DLD1 (cell line): Measurements from ENCODE around the gene PRKAR1B.

Source experiments
- in situ Hi-C: cut with HindIII; loops from 2 replicates; pipeline ENCODE4 v1.10.0; 2017; ENCODE audit warnings: low sequenced_read_pairs

PRKAR1B gene

DNA sequence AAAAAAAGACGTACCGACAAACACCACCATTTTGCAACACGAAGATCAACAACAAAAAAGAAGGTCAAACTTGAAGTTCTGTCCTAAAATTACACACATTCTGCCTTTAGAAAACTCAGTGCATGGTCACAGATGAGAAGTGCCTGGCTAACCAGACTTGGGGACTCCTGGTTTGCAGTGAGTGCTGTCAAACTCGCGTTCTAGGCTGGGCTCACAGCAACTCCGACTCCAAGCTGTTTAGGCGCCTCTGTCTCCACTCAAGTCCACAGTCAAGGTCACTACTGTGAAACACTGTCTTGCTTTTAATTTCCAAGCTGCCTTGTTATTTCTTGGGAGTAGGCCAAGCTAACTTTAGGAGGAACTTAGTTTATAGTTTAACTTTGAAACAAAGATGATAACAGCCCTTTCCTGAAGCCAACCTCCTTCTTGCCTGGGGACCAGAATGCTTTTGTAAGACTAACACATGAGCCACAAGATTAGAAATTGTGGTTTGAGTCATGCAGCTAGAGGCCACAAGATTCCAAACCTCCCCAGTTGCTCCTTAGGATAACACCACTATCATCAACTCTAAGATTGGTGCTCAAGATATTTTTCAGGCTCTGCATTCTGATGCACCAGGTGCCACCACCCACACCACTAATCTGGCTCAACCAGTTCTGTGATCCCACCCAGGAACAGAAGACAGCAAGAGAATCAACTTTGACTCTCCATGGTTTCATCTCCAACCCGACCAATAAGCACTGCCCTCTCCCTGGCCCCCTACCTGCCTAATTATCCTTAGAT lies 1.7 kb downstream of the PRKAR1B start:
- in situ Hi-C loops = no loop called here

DNA sequence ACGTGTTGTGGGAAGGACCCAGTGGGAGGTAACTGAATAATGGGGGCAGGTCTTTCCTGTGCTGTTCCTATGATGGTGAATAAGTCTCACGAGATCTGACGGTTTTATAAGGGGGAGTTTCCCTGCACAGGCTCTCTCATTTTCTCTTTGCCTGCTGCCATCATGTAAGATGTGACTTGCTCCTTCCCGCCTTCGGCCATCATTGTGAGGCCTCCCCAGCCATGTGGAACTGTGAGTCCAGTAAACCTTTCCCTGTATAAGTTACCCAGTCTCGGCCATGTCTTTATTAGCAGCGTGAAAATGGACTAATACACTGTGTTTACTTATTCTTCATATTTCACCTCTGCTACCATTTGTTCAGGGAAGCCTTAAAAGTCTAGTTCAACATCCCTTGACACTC lies 2.8 kb downstream of the PRKAR1B start:
- in situ Hi-C loops = no loop called here

DNA sequence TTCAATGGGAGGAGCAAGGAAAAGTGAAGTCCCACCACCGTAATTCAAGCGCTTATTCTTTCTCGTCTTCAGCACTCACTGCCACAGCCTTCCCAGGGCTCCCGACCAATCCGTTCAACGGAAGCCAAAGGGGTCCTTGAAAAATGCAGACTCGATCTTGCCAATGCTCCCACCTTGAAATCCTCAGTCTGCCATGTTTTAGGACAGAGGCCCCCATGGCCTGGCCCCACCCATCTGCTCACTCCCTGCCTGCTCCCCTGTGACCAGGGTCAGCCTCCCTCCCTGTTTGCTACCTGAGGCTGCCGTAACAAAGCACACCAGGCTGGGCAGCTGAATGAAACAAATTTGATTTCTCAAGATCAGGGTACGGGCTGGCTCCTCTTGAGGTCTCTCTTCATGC lies 3.5 kb downstream of the PRKAR1B start:
- in situ Hi-C loops = no loop called here

DNA sequence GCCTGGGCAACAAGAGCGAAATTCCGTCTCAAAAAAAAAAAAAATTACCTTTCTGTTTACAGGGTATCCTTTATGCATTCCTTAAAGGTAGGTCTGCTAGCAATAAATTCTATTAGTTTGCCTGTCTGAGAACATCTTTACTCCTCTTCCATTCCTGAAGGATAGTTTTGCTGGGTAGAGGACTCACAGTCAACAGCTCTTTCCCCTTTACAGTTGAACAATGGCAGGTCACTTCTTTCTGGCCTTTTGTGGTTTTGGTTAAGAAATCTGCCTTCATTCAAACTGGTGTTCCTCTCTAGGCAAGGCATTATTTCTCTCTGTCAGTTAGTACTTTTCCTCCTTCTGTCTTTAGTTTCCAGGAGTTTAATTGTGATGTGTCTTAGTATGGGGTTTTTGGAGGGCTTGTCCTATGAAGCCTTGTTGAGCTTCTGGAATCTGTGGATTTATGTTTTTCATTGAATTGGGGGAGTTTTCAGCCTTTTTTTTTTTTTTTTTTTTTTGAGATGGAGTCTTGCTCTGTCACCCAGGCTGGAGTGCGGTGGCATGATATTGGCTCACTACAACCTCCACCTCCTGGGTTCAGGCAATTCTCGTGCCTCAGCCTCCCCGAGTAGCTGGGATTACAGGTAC lies 5.3 kb downstream of the PRKAR1B start:
- in situ Hi-C loops = no loop called here

DNA sequence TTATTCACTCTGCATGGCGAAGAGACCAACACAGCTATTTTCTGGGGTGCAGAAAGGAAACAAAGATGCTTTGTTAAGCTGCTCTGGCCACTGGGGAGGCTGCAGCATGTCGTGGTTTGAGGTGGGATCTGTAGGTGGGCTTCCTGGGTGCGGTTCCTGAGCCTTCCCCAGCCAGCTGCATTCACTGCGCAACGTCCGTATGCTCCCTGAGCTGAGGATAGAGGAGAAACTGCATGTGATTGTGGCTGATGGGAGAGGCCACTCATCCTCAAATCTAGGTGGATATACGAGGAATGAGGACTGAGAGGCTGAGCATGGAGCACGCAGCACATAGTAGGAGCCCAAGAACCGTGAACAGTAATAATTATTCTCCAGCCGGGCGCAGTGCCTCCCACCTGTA lies 10.4 kb downstream of the PRKAR1B start:
- in situ Hi-C loops = no loop called here

DNA sequence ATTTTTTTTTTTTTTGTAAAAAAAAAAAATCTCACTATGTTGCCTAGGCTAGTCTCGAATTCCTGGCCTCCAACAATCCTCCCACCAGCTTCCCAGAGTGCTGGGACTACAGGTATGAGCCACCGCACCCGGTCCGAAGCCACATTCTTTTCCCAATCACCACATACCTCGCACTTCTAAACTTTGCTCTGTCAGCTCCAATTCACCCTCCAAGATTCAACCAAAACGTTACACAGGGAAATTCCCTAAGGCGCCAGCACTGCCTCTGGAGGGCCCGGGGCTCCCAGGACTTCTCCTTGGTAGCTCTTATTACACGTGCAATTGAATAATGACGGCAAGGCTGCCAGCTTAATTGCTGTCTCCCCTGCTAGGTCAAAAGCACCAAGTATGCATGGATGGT lies 10.9 kb downstream of the PRKAR1B start:
- in situ Hi-C loops = no loop called here

DNA sequence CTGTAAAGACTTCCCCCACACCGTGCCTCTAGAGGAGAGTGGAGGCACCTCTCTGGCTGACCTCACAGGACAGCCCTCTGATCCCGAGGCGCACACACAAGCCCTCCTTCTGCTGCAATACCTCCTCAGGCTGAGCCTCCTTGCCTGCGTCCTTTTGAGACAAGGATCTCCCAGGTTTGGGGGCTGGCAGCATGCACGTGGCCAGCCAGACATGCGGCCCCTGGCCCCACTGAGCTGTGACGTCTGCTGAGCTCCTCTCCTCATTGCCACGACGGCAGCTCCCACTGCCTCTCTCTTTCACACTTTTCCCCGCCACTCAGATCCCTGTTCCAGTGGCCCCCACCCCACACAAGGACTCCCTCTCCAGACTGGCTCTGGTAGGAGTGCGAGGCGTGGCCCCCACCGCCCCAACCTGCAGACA lies 12.8 kb downstream of the PRKAR1B start:
- in situ Hi-C loops = no loop called here

DNA sequence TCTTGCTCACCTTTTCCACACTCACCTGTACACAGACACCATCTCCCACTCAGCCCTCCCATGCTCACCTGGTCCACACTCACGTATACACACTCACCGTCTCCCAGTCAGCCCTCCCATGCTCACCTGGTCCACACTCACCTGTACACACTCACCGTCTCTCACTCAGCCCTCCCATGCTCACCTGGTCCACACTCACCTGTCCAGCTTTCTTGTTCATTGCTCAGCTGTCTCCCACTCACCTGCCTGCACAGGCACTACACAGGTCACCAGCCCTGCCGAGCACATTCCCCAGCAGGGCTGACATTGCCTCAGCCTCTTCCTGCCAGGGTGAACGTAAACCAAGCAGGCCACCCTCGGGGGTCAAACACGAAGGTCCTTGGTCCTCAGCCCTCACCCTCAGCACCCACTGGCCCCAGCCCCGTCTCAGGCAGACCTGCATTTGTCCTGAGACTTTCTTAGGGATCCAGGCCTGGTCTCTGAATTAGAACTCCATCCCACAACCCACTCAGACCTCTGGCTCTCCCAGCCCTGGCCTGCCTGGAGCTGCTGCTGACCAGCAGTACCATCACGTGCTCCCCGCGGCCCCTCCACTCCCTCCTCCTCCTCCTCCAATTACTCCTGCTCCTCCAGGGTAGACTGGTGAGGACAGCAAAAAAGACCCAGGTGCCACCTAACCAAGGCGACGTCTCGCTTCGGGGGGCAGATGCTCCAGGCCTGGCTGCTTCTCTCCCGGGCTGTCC lies 13.4 kb downstream of the PRKAR1B start:
- in situ Hi-C loops = no loop called here

DNA sequence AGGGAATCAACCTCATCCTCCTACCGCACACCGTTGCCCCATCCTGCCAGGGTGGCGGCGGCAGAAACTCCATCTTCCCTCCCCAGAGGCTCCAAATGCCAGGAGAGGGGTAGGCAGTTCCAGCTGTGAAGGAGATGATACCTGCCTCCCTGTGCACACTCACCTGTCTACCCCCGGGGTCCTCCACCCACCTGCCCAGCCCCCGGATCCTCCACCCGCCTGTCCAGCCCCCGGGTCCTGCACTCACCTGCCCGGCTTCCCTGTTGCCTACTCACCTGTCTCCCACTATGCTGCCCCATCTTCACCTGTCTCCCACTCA lies 14.0 kb downstream of the PRKAR1B start:
- in situ Hi-C loops = no loop called here

DNA sequence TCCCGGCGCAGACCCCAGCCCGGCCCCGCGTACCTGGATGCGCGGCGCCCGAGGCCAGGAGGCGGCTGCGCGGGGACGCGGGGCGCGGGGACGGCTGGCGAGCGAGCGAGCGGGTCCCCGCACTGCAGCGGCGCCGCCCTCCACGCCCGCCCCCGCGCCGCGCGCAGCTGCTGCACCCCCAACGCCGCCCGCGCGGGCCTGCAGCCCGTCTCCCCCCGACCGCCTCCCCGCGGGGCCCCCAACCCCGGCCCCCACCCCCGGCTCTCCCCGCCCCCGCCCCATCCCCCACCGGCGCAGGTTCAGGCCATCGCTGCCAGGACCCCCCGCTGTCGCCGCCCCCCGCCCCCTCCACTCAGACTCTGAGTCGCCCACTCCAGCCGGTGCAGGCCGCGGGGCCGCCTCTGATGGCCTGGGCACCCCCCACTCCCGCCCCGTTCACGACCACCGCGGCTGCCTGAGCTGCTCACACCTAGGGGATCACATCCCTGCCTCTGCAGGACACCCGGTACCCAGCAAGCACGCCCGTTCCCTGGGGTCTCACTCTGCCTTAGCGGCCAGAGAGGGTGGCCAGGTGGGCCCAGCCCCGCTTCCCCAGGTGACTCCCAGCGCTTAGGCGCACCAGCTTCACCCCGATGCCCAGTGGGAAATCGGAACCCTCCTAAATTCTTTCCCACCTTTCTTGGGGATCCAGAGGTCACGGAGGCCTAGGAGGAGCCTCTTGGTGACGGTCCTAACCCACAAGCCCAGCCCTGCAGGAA lies 14.5 kb downstream of the PRKAR1B start:
- in situ Hi-C loops = no loop called here

DNA sequence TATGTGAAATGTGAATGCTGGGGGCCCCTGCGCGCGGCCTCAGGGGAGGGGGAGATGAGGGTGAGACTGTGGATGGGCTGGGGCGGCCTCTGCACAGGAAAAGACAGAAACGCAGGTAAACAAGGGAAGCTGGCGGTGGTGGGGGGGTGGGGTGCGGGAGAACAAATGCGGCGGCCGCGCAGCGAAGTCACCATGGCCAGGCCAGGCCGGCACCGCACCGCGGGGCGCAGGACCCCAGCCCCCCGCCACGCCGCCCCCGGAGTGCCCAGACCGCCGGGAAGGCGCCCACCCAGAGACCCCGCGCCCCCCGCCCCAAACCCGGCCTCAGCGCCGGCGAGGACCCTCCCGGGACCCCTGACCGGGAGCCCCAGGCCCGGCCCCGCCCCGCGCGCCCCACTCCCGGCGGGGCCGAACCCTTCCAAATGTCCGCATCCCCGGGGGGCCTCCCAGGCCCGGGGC lies 15.1 kb downstream of the PRKAR1B start:
- in situ Hi-C loops = no loop called here

DNA sequence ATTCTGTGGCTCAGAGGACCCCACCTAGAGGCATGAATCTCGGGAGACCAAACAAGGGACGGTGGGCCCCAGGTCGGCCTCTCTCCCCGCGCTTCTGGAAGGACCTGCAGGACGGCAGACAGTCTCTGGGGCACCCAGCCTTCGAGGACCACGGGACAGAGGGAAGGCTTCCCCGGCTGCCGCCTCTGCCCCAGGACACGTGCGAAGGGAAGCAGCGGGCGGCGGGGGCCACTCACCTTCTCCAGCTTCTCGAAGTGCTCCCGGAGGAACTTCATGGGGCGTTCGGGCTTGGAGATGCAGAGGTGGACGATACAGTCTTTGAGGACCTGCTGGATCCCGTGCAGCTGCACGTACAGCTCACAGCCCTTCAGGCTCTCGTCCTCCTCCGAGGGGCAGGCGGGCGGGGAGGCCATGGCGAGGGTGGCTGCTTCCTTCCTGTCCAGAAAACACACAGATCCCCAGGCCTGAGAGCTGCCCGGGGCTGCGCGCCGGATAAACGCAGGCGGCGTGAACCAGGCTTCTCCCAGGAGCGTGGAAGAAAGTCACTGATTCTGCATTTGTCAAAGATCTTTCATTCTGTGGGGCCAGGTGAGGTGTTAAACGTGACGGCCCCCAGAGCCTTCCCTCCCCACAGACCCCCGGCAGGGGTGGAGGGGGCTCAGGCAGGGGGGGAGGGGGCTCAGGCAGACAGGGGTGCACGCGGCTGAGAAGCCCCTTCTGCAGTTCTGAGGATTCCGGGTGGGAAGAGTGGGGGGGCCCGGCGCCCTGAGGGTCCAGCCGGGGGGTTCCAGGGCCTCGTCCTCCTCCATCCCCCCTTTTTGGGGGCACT lies 15.8 kb downstream of the PRKAR1B start:
- in situ Hi-C loops = no loop called here

DNA sequence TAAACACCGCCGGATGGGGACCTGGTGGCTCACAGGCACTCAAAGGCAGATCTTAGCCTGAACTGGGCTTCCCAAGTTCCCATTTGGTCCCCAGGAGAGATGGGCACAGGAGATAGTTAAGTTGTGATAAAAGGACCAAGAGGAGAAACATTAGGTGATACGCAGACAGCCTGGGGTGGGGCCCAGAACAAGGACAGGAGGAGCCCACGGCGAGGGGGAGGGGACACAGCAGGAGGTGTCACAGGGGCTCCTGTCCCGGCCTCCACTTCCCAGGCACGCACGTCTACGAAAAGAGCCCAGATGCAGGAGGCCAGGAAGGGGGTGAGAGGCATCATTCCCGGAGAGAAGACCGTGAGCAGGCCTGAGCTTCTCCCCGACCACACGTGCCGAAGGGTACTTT lies 16.9 kb downstream of the PRKAR1B start:
- in situ Hi-C loops = no loop called here

DNA sequence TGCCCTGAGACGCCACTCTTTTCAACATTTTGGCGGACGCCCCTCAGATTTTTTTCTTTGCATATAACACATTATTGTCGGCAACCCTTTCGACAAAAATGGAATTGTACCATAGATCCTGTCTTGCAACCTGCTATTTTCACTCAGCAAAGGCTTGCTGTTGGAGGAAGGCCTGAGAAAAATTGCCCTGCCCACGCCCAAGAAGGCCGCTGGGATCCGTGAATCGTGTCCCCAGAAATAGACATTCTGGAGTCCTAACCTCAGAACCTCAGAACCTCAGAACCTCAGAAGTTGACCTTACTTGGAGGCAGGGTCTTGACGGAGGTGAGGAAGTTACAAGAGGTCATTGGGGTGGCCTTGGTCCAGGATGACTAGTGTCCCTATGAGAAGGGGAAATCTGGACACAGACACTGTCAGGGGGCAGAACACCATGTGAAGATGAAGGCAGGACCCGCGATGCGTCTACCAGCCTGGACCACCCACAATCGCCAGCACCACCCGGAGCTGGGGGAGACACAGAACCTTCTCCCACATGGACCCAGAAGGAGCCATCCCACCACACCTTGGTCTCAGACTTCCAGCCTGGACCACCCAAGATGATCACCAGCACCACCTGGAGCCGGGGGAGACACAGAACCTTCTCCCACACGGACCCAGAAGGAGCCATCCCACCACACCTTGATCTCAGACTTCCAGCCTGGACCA lies 19.6 kb downstream of the PRKAR1B start:
- in situ Hi-C loops = no loop called here

DNA sequence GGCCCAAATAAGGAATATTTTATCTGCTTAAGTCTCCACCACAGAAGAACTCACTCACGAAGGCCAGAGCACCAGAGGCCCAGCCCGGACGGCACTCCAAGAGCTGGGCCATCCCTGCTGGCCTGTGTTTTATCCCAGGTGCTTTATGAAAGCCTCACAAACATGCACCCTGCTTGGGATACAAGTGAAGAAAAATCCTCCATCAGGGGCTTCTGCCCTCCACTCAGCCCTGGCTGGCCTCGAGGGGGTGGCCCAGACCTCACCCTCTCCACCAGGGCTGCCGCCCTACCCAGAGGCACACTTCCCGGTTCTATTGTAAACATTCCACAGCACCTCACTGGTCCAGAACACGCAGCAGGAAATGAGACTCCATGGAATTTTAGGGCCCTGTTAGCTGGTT lies 20.4 kb downstream of the PRKAR1B start:
- in situ Hi-C loops = no loop called here

DNA sequence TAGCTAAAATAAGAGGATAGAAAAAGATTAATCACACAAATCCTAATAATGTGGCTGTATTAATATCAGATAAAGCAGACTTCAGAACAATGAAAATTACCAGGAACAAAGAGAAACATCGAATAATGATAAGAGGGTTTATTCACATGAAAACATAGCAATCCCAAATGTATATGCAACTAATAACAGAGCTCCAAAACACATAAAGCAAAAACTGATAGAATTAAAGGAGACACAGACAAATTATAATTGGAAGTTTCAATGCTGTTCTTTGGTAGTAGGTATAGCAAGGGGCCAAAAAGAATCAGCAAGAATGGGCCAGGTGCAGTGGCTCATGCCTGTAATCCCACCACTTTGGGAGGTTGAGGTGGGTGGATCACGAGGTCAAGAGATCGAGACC lies 24.0 kb downstream of the PRKAR1B start:
- in situ Hi-C loops = no loop called here

DNA sequence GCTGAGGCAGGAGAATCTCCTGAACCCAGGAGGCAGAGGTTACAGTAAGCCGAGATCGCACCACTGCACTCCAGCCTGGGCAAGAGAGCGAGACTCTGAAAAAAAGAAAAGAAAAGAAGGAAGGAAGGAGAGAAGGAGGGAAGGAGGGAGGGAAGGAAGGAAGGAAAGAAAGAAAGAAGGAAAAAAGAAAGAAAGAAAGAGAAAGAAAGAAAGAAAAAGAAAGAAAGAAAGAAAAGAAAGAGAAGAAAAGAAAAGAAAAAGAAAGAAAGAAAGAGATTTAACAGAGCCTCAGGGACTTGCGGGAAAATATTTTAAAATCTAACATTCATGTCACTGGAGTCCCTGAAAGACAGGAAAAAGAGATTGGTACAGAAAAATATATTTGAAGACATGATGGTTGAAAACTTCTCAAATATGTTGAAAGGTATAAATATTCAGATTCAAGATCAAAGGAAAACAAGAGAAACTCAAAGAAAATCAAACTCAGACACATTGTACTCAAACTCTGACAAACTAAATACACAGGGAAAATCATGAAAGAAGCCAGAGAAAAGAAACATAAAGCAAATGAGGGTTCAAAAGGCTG lies 25.9 kb downstream of the PRKAR1B start:
- in situ Hi-C loops = no loop called here

DNA sequence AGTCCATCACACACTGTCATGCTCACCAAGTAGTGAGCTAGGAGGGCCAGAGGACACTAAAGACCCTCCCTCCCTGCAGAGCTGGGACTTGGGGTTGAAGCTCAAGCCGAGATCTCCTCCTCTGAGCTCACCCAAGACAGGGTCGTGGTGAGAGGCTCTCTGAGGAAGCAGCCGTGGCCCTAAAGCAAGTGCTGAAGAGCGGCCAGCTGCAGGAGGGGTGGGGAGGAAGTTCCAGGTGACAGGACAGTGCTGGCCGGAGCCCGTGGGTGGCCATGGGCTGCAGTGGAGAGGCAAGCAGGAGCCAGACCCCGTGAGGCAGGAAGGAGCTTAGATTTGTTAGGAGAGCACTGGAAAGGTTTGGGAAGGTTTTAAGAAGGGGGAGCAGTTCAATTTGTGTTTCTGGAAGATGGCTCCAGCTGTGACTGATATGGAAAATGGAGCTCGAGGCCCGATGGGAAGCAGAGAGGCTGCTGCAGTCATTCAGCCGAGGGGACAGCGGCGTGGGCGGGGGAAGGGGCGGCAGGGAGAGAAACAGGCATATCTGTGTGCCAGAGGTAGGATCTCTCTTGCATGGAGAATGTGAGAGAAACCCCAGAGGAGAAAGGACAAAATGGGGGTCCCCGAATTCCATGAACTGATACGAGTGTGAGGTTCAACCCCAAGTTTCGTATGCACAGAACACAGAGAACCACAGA lies 27.5 kb downstream of the PRKAR1B start:
- in situ Hi-C loops = no loop called here
